KOPT-K1 (cell line): ENCODE measurements around the gene P2RX7.

Experiments
- H3K27ac ChIP-seq: fragments of 200-600 bp; sonication (generic); 2 replicates; pipeline ENCODE4 v1.5.1; 2016; ENCODE audit warnings: antibody characterized with exemption, mild to moderate bottlenecking, low read depth, low read length; ENCODE audit not compliant: poor library complexity, severe bottlenecking
- H3K36me3 ChIP-seq: fragments of 200-600 bp; sonication (generic); 2 replicates; pipeline ENCODE4 v1.5.1; 2017; ENCODE audit warnings: antibody characterized with exemption, mild to moderate bottlenecking, low read length, moderate library complexity; ENCODE audit not compliant: insufficient read depth
- H3K9me3 ChIP-seq: fragments of 200-600 bp; sonication (generic); 2 replicates; pipeline ENCODE4 v1.5.1; 2017; ENCODE audit warnings: antibody characterized with exemption, low read length, mild to moderate bottlenecking; ENCODE audit not compliant: insufficient read depth, poor library complexity, severe bottlenecking

P2RX7 gene

GRCh38 chr12:121166356-121166755, 33.7 kb downstream of the P2RX7 start:
- Histone ChIP-seq H3K36me3 (peaks cover 9% of the 10 kb centered on the region; the same call in 1 of the 2 replicates), H3K9me3 (no peaks in the 10 kb centered on the region), H3K27ac (no peak overlapping the region)

- Histone ChIP-seq H3K9me3 (no peaks in the 10 kb centered on the region), H3K27ac (no peak overlapping the region), H3K36me3 (peaks cover 9% of the 10 kb centered on the region; the same call in 1 of the 2 replicates)
Observed at GRCh38 chr12:121167232-121167820, 34.6 kb downstream of the P2RX7 start.

- Histone ChIP-seq H3K36me3 (peaks cover 9% of the 10 kb centered on the region; the same call in 1 of the 2 replicates), H3K27ac (no peak overlapping the region), H3K9me3 (no peaks in the 10 kb centered on the region)
Observed at GRCh38 chr12:121167951-121168350, 35.3 kb downstream of the P2RX7 start.

- Histone ChIP-seq H3K36me3 (peaks cover 5% of the 10 kb centered on the region; the same call in 1 of the 2 replicates), H3K27ac (no peak overlapping the region), H3K9me3 (no peaks in the 10 kb centered on the region)
Observed at GRCh38 chr12:121170151-121170550, 37.5 kb downstream of the P2RX7 start.

- Histone ChIP-seq H3K9me3 (no peaks in the 10 kb centered on the region), H3K27ac (no peak overlapping the region), H3K36me3 (peaks cover 2% of the 10 kb centered on the region; the same call in 1 of the 2 replicates)
Observed at GRCh38 chr12:121170611-121171260, 38.1 kb downstream of the P2RX7 start.

GRCh38 chr12:121172145-121172544, 39.5 kb downstream of the P2RX7 start:
- Histone ChIP-seq H3K36me3 (no peaks in the 10 kb centered on the region), H3K9me3 (no peaks in the 10 kb centered on the region), H3K27ac (no peak overlapping the region)

GRCh38 chr12:121175383-121176119, 42.9 kb downstream of the P2RX7 start:
- H3K27ac ChIP-seq = no peak overlapping the region
- H3K9me3 ChIP-seq = no peaks in the 10 kb centered on the region
- H3K36me3 ChIP-seq = no peaks in the 10 kb centered on the region

- H3K9me3 ChIP-seq = no peaks in the 10 kb centered on the region
- no peaks in the 10 kb centered on the region for H3K36me3 ChIP-seq
- H3K27ac ChIP-seq = no peak overlapping the region
Observed at GRCh38 chr12:121176826-121177529, 44.3 kb downstream of the P2RX7 start.

- Histone ChIP-seq H3K9me3 (no peaks in the 10 kb centered on the region), H3K36me3 (no peaks in the 10 kb centered on the region), H3K27ac (no peak overlapping the region)
Observed at GRCh38 chr12:121181181-121181580, 48.5 kb downstream of the P2RX7 start.

GRCh38 chr12:121182222-121182893, 49.7 kb downstream of the P2RX7 start:
- H3K27ac ChIP-seq = no peak overlapping the region
- H3K36me3 ChIP-seq = no peaks in the 10 kb centered on the region
- no peaks in the 10 kb centered on the region for H3K9me3 ChIP-seq

- Histone ChIP-seq H3K9me3 (no peaks in the 10 kb centered on the region), H3K36me3 (no peaks in the 10 kb centered on the region), H3K27ac (no peak overlapping the region)
Observed at GRCh38 chr12:121184425-121184824, 51.7 kb downstream of the P2RX7 start.

GRCh38 chr12:121184984-121185889, 52.6 kb downstream of the P2RX7 start:
- no peaks in the 10 kb centered on the region for H3K36me3 ChIP-seq
- H3K9me3 ChIP-seq = no peaks in the 10 kb centered on the region
- no peak overlapping the region for H3K27ac ChIP-seq

GRCh38 chr12:121186826-121187225, 54.1 kb downstream of the P2RX7 start:
- H3K36me3 ChIP-seq = no peaks in the 10 kb centered on the region
- no peak overlapping the region for H3K27ac ChIP-seq
- no peaks in the 10 kb centered on the region for H3K9me3 ChIP-seq

GRCh38 chr12:121187501-121187900, 54.8 kb downstream of the P2RX7 start:
- Histone ChIP-seq H3K9me3 (no peaks in the 10 kb centered on the region), H3K27ac (no peak overlapping the region), H3K36me3 (no peaks in the 10 kb centered on the region)
